H9 (cell line): ENCODE data around the gene POLR2A. TPM values are rescaled to one million over a fixed set of nuclear protein-coding genes. Genes with fewer than 3 reads are reported as not detected.

Experiments
- DNase-seq: peaks from one replicate; pipeline ENCODE4 v3.0.0-alpha.2; 2017
- H2AFZ ChIP-seq: one replicate; pipeline ENCODE4 v1.6.1; 2013; ENCODE audit warnings: mild to moderate bottlenecking, low read length, control low read depth, moderate library complexity
- H2AK5ac ChIP-seq: 2 replicates; pipeline ENCODE4 v1.6.1; 2013; ENCODE audit warnings: low read length, control low read depth, mixed read lengths; ENCODE audit not compliant: insufficient read length
- H2BK120ac ChIP-seq: one replicate; pipeline ENCODE4 v1.6.1; 2013; ENCODE audit warnings: low read depth, mild to moderate bottlenecking, low read length, control low read depth, inconsistent platforms; ENCODE audit not compliant: poor library complexity, severe bottlenecking
- H2BK12ac ChIP-seq: 2 replicates; pipeline ENCODE4 v1.6.1; 2013; ENCODE audit warnings: low read length, control low read depth, mixed read lengths, low read depth; ENCODE audit not compliant: insufficient read length
- H2BK15ac ChIP-seq: 2 replicates; pipeline ENCODE4 v1.6.1; 2013; ENCODE audit warnings: low read depth, low read length, control low read depth
- H2BK20ac ChIP-seq: one replicate; pipeline ENCODE4 v1.6.1; 2013; ENCODE audit warnings: low read depth, mild to moderate bottlenecking, low read length, control low read depth, inconsistent platforms; ENCODE audit not compliant: poor library complexity, severe bottlenecking
- H2BK5ac ChIP-seq: 2 replicates; pipeline ENCODE4 v1.6.1; 2013; ENCODE audit warnings: low read length, control low read depth, mixed read lengths; ENCODE audit not compliant: insufficient read length
- H3K14ac ChIP-seq: 2 replicates; pipeline ENCODE4 v1.6.1; 2013; ENCODE audit warnings: low read length, control low read depth; ENCODE audit not compliant: insufficient read depth
- H3K18ac ChIP-seq: 2 replicates; pipeline ENCODE4 v1.6.1; 2013; ENCODE audit warnings: low read depth, mild to moderate bottlenecking, mixed read lengths, low read length, control low read depth; ENCODE audit not compliant: insufficient read length
- H3K23ac ChIP-seq: 2 replicates; pipeline ENCODE4 v1.6.1; 2013; ENCODE audit warnings: low read length, control low read depth, mixed read lengths, low read depth; ENCODE audit not compliant: insufficient read length
- H3K23me2 ChIP-seq: 2 replicates; pipeline ENCODE4 v1.6.1; 2013; ENCODE audit warnings: low read depth, mild to moderate bottlenecking, mixed read lengths, low read length, control low read depth; ENCODE audit not compliant: insufficient read length, poor library complexity, severe bottlenecking
- H3K27ac ChIP-seq: 2 replicates; pipeline ENCODE4 v1.5.1; 2013; ENCODE audit warnings: low read length, control low read depth, mixed read lengths, low read depth; ENCODE audit not compliant: insufficient read length
- H3K27me3 ChIP-seq: 2 replicates; pipeline ENCODE4 v1.6.1; 2013; ENCODE audit warnings: low read length, control low read depth, inconsistent platforms; ENCODE audit not compliant: insufficient read depth
- H3K4ac ChIP-seq: 2 replicates; pipeline ENCODE4 v1.6.1; 2013; ENCODE audit warnings: low read depth, mild to moderate bottlenecking, control low read depth, inconsistent platforms, low read length, moderate library complexity
- H3K4me1 ChIP-seq: 2 replicates; pipeline ENCODE4 v1.6.1; 2013; ENCODE audit warnings: low read length, control low read depth, inconsistent platforms; ENCODE audit not compliant: insufficient read depth
- H3K4me2 ChIP-seq: 2 replicates; pipeline ENCODE4 v1.6.1; 2013; ENCODE audit warnings: low read length, control low read depth, mixed read lengths; ENCODE audit not compliant: insufficient read length, insufficient read depth
- H3K56ac ChIP-seq: 2 replicates; pipeline ENCODE4 v1.6.1; 2013; ENCODE audit warnings: low read depth, mild to moderate bottlenecking, mixed read lengths, low read length, control low read depth; ENCODE audit not compliant: insufficient read length
- H3K79me1 ChIP-seq: 2 replicates; pipeline ENCODE4 v1.6.1; 2013; ENCODE audit warnings: low read depth, mild to moderate bottlenecking, moderate library complexity, low read length, control low read depth, inconsistent platforms; ENCODE audit not compliant: insufficient read depth, poor library complexity, severe bottlenecking
- H3K79me2 ChIP-seq: 2 replicates; pipeline ENCODE4 v1.6.1; 2013; ENCODE audit warnings: low read length, control low read depth, inconsistent platforms; ENCODE audit not compliant: insufficient read depth
- H3K9ac ChIP-seq: 2 replicates; pipeline ENCODE4 v1.6.1; 2013; ENCODE audit warnings: low read length, control low read depth, mixed read lengths; ENCODE audit not compliant: insufficient read length; ENCODE audit errors: extremely low read depth
- H3K9me3 ChIP-seq: one replicate; pipeline ENCODE4 v1.6.1; 2013; ENCODE audit warnings: low read depth, low read length, inconsistent platforms; ENCODE audit not compliant: control insufficient read depth
- H3T11ph ChIP-seq: one replicate; pipeline ENCODE4 v1.6.1; 2013; ENCODE audit warnings: mild to moderate bottlenecking, low read length, control low read depth, inconsistent platforms
- H4K20me1 ChIP-seq: one replicate; pipeline ENCODE4 v1.6.1; 2013; ENCODE audit not compliant: control insufficient read depth, insufficient read length, insufficient read depth
- H4K5ac ChIP-seq: 2 replicates; pipeline ENCODE4 v1.6.1; 2013; ENCODE audit warnings: low read depth, mild to moderate bottlenecking, mixed read lengths, low read length, control low read depth; ENCODE audit not compliant: insufficient read length
- H4K8ac ChIP-seq: replicated peaks from 2 replicates; pipeline ENCODE4 v1.6.1; 2013; ENCODE audit warnings: low read length, control low read depth, mixed read lengths, low read depth; ENCODE audit not compliant: insufficient read length
- H4K91ac ChIP-seq: 2 replicates; pipeline ENCODE4 v1.6.1; 2013; ENCODE audit warnings: low read depth, mild to moderate bottlenecking, moderate library complexity, mixed read lengths, low read length, control low read depth; ENCODE audit not compliant: insufficient read length
- H3K27ac Mint-ChIP-seq, 3 experiments: 2 replicates in 2 of 3; 3 replicates in 1 of 3; pipeline ENCODE4 v1.8.0; 2020 to 2021; ENCODE audit warnings: mixed read lengths in 3 of 3, mild to moderate bottlenecking in 1 of 3, moderate library complexity in 1 of 3
- H3K27me3 Mint-ChIP-seq: 2 replicates; pipeline ENCODE4 v1.8.0; 2021; ENCODE audit warnings: low read depth, mild to moderate bottlenecking, moderate library complexity, mixed read lengths
- H3K36me3 Mint-ChIP-seq, 3 experiments: 2 replicates in 2 of 3; 3 replicates in 1 of 3; pipeline ENCODE4 v1.8.0; 2020 to 2021; ENCODE audit warnings: low read depth in 3 of 3, mixed read lengths in 3 of 3; ENCODE audit not compliant: insufficient read depth in 1 of 3
- H3K4me1 Mint-ChIP-seq, 2 experiments: 2 replicates each; pipeline ENCODE4 v1.8.0; 2020; ENCODE audit warnings: mixed read lengths in 2 of 2
- H3K4me3 Mint-ChIP-seq, 2 experiments: 2 replicates in 1 of 2; 3 replicates in 1 of 2; pipeline ENCODE4 v1.8.0; 2020 to 2021; ENCODE audit warnings: mild to moderate bottlenecking in 2 of 2, mixed read lengths in 2 of 2, moderate library complexity in 1 of 2
- H3K9me3 Mint-ChIP-seq, 2 experiments: 2 replicates in 1 of 2; 3 replicates in 1 of 2; pipeline ENCODE4 v1.8.0; 2020; ENCODE audit warnings: mild to moderate bottlenecking in 2 of 2, mixed read lengths in 2 of 2, moderate library complexity in 1 of 2
- CTCF ChIP-seq: fragments of 200-600 bp; sonication (generic); conservative IDR thresholded peaks from 3 replicates; pipeline ENCODE4 v1.8.0; 2021; ENCODE audit warnings: antibody characterized with exemption, mild to moderate bottlenecking
- WGBS: extraction: QIAGEN DNeasy Blood & Tissue Kit; methylation state at CpG from one replicate; pipeline ENCODE4 v1.1.7; 2013; ENCODE audit warnings: missing lambda C conversion rate, low lambda C conversion rate, mixed read lengths; ENCODE audit not compliant: insufficient read length; ENCODE audit errors: extremely low coverage; 5-methylcytosine and 5-hydroxymethylcytosine counted together
- total RNA-seq: library from RNA; stranded (reverse); gene quantifications from 2 replicates; pipeline ENCODE4 v1.2.1, GENCODE V29; 2021

POLR2A gene
- total RNA-seq, 1 experiment from 2014 or later = 153 TPM

DNA sequence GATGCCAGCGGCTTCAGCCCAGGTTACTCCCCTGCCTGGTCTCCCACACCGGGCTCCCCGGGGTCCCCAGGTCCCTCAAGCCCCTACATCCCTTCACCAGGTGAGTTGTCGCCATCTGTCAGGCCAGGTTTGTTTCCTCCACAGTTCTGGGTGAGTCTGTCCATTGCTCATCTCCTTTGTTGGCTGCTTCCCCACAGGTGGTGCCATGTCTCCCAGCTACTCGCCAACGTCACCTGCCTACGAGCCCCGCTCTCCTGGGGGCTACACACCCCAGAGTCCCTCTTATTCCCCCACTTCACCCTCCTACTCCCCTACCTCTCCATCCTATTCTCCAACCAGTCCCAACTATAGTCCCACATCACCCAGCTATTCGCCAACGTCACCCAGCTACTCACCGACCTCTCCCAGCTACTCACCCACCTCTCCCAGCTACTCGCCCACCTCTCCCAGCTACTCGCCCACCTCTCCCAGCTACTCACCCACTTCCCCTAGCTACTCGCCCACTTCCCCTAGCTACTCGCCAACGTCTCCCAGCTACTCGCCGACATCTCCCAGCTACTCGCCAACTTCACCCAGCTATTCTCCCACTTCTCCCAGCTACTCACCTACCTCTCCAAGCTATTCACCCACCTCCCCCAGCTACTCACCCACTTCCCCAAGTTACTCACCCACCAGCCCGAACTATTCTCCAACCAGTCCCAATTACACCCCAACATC lies 28.8 kb downstream of the POLR2A start:
- Histone ChIP-seq H2BK120ac (no peak overlapping the region), H2BK15ac (no peak overlapping the region), H4K5ac (no peak overlapping the region), H3K18ac (no peak overlapping the region), H3K79me2 (no peaks in the 10 kb centered on the region), H3K23ac (no peak overlapping the region), H3K27me3 (no peaks in the 10 kb centered on the region), H3K4ac (no peak overlapping the region), H2AK5ac (no peak overlapping the region), H2AFZ (no peak overlapping the region), H3T11ph (no peak overlapping the region), H3K9ac (no peak overlapping the region), H3K79me1 (no peaks in the 10 kb centered on the region), H3K27ac (no peak overlapping the region), H3K23me2 (no peaks in the 10 kb centered on the region), H4K20me1 (no peaks in the 10 kb centered on the region), H3K9me3 (no peaks in the 10 kb centered on the region), H3K4me1 (no peaks in the 10 kb centered on the region), H3K14ac (no peak overlapping the region), H3K56ac (no peak overlapping the region), H2BK20ac (no peak overlapping the region), H4K91ac (no peak overlapping the region), H2BK12ac (no peak overlapping the region), H4K8ac (no peak overlapping the region), H2BK5ac (no peak overlapping the region), H3K4me2 (no peak overlapping the region)
- Mint-ChIP-seq H3K27me3 (no peaks in the 10 kb centered on the region), H3K9me3 (no peaks in the 10 kb centered on the region), H3K27ac (no peak overlapping the region), H3K36me3 (peaks cover 39 to 71% (median 63%) of the 10 kb centered on the region in 3 experiments), H3K4me1 (no peaks in the 10 kb centered on the region), H3K4me3 (no peak overlapping the region)
- no peak for DNase-seq
- no peak for TF ChIP-seq CTCF
- no CpG with 5 or more reads among the region's 20 CpGs for WGBS
